ENCODE results near the gene FER.
A peak's percentile ranks its signal among the peaks of the same experiment; 100 is the strongest.

The FER gene

DNA sequence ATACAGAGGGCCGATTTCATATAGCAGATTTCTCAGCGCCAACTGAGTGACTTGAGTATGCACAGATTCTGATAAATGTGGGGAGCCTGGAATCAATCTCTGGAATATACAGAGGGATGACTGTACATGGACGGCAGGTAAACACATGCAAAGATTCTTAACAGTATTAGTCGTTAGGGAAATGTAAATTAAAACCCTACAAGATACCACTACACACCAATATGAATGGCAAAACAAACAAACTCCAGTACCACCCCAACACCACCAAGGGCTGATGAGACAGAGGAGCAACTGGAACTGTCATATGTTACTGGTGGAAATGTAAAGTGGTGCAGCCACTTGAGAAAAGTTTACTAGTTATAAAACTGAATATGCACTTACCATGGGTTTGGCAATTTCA is 8.3 kb upstream of the FER start:
- TF ChIP-seq Cebpa-rat (IDR thresholded peaks at IDR 0.05) = no peak
- Histone ChIP-seq H3K9me3 (replicated peaks in 1 of 11) (no peaks in the 10 kb centered on the region), H3K27me3 (no peaks in the 10 kb centered on the region), H3K4me3 (no peak overlapping the region), H3K4me1 (peaks cover 0 to 6% (median 0%) of the 10 kb centered on the region in 10 experiments; a peak in 2 of 20 replicates), H3K36me3 (no peaks in the 10 kb centered on the region), H3K27ac (no peak overlapping the region), H3K9ac (no peak overlapping the region), H3K4me2 (no peak overlapping the region), H4K20me1 (no peaks in the 10 kb centered on the region)

DNA sequence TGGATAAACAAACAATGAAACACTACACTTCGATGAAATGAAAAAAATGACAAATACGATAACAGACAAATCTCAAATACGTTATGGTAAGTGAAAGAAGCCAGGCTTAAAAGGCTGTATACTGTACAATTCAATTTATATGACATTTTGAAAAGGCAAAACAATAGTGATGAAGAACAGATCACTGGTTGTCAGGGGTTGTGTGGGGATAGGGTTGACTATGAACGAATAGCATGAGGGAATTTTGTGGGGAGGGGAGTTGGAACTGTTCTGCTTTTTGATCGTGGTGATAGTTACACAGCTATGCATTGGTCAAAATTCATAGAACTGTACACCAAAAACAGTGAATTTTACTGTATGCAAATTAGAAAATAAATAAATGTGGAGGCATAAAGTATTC is 7.8 kb upstream of the FER start:
- Histone ChIP-seq H3K4me2 (no peak overlapping the region), H3K4me3 (no peak overlapping the region), H3K9ac (no peak overlapping the region), H3K36me3 (no peaks in the 10 kb centered on the region), H3K4me1 (peaks cover 0 to 6% (median 0%) of the 10 kb centered on the region in 10 experiments; a peak in 2 of 20 replicates), H3K9me3 (replicated peaks in 1 of 11) (no peaks in the 10 kb centered on the region), H3K27ac (no peak overlapping the region), H3K27me3 (no peaks in the 10 kb centered on the region), H4K20me1 (no peaks in the 10 kb centered on the region)
- no peak for TF ChIP-seq Cebpa-rat (IDR thresholded peaks at IDR 0.05)

DNA sequence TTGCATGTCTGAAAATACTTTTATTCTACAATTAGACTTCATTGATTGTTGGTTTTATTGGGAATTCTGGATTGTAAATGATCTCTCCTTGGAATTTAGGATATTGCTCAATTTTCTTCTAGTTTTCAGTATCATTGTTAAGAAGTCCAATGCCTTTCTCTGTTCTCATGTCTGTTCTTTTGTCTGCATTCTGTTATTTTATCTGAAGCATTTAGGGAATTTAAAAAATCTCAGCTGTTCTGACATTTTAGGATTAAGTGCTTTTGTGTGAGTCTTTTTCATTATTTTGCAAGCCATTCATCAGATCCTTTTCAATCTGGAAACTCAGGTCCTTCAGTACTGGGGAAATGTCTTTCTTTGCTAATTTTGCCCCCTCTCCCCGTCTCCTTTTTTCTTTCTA is 4.4 kb upstream of the FER start:
- Histone ChIP-seq H3K9me3 (replicated peaks in 1 of 11) (no peaks in the 10 kb centered on the region), H3K36me3 (no peaks in the 10 kb centered on the region), H3K4me3 (no peak overlapping the region), H4K20me1 (no peaks in the 10 kb centered on the region), H3K9ac (no peak overlapping the region), H3K27me3 (no peaks in the 10 kb centered on the region), H3K27ac (no peak overlapping the region), H3K4me1 (peaks cover 0 to 16% (median 8%) of the 10 kb centered on the region in 10 experiments; a peak in 14 of 20 replicates), H3K4me2 (no peak overlapping the region)
- no peak for TF ChIP-seq Cebpa-rat (IDR thresholded peaks at IDR 0.05)

DNA sequence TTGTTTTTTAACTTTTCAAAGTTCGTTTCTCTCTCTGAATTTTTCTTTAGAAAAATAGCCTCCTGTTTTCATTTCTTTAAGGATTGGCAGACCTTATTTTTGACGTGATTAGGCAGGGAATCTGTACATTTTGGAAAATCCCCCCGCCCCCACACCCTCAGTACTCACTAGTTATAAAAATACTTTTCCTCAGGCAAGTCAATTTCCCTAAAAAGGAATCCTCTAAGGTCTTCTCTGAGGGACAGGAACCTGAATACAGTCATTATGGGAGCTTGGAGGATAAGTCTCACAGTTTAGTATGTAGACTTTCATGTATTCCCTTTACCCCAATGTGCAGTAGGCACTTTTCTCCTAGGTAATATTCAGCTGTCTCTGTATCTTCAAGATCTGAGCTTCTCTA is 3.9 kb upstream of the FER start:
- no peak for TF ChIP-seq Cebpa-rat (IDR thresholded peaks at IDR 0.05)
- Histone ChIP-seq H4K20me1 (no peaks in the 10 kb centered on the region), H3K36me3 (no peaks in the 10 kb centered on the region), H3K4me2 (peak overlapping the region in 1 of 11 experiments; percentile 14; a peak in 1 of 22 replicates), H3K4me3 (no peak overlapping the region), H3K9ac (no peak overlapping the region), H3K27ac (no peak overlapping the region), H3K9me3 (replicated peaks in 1 of 11) (no peaks in the 10 kb centered on the region), H3K4me1 (peaks cover 0 to 16% (median 8%) of the 10 kb centered on the region in 10 experiments; a peak in 14 of 20 replicates), H3K27me3 (no peaks in the 10 kb centered on the region)

DNA sequence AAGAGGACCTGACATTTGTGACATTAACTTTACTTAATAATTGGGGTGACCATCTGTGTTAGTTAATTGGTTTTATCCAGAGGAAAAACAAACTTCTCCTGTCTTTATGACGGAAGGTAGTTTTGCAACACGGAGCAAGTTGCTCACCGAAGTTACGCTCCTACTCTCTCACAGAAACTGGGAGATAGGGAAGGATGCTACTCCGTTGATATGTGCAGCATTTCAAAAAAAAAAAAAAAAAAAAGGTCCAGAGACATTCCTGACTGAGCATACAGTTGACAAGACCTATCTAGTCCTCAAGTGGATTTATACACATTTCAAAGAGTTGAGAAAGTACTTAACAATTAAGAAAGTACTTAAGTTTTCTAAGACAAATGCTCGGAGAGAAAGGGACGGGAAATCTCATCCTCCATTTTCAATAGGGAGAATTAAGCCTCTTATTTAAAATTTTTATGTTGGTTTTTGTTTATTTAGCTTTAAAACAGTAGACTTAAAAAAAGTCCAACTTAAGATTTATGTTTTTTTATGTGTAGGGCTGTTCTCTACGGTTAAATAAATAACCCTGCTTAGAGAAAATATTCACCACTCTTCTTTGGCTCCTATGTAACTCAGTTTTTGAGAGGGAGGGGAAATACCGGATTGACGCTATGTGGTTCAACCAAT is 455 bp upstream of the FER start:
- Histone ChIP-seq H4K20me1 (0 out of 22 replicates have a peak, but pooled peaks cover 0 to 2% (median 0%) of the 10 kb centered on the region in 11 experiments), H3K36me3 (no peaks in the 10 kb centered on the region), H3K4me1 (peaks cover 4 to 32% (median 15%) of the 10 kb centered on the region in 10 experiments; a peak in 18 of 20 replicates), H3K9ac (peak overlapping the region in 10 of 11 experiments; percentile 90 to 98 (median 92); a peak in 14 of 22 replicates), H3K9me3 (replicated peaks in 1 of 11) (no peaks in the 10 kb centered on the region), H3K4me2 (peak overlapping the region; percentile 78 to 94 (median 89)), H3K27ac (peak overlapping the region in 3 of 11 experiments; percentile 90 to 96 (median 91); a peak in 5 of 22 replicates), H3K4me3 (peak overlapping the region; percentile 63 to 94 (median 78); a peak in 19 of 20 replicates), H3K27me3 (no peaks in the 10 kb centered on the region; a peak in 2 of 22 replicates)
- no peak for TF ChIP-seq Cebpa-rat (IDR thresholded peaks at IDR 0.05)

DNA sequence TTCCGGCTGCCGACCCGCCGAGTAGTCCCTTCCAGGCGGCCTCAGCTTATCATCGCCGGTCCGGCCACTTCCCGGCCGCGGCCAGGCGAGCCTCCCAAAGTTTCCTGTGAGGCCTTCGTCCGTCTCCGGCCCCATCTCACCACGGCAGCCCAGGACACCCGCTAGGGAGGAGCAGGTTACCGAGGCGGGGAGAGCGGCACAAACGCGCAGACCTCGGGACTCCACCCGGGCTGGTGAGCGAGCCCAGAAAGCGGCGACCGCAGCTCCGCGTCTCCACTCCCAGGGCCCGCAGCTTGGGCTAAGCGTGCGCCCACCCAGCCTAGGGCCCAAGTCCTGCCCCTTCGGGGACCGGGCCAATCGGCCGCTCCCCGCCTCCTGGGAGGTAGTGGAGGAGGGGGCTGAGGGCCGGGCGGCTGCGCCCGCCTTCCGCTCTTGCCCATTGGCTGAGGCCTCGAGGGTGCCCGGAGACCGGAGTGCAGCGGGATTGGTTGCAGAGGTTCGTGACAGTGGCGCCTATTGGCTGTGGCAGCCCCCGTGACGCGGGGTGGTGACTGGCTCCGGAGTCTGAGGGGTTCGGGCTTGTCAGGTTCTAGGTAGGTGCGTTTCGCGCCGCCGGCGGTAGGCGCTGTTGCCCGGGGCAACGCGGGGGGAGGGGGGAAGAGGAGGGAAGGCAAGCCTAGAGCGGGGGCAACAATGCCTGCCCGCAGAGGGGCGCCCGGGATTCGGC is 867 bp downstream of the FER start:
- Histone ChIP-seq H3K9ac (peak overlapping the region; percentile 90 to 98 (median 92)), H3K36me3 (no peaks in the 10 kb centered on the region), H3K4me3 (peak overlapping the region; percentile 63 to 94 (median 78)), H3K27me3 (no peaks in the 10 kb centered on the region; a peak in 2 of 22 replicates), H3K4me1 (peaks cover 4 to 32% (median 15%) of the 10 kb centered on the region in 10 experiments; a peak in 18 of 20 replicates), H3K9me3 (replicated peaks in 1 of 11) (no peaks in the 10 kb centered on the region), H3K4me2 (peak overlapping the region; percentile 82 to 94 (median 91)), H4K20me1 (0 out of 22 replicates have a peak, but pooled peaks cover 0 to 2% (median 0%) of the 10 kb centered on the region in 11 experiments), H3K27ac (peak overlapping the region; percentile 83 to 97 (median 90))
- TF ChIP-seq Cebpa-rat (IDR thresholded peaks at IDR 0.05) = no peak

DNA sequence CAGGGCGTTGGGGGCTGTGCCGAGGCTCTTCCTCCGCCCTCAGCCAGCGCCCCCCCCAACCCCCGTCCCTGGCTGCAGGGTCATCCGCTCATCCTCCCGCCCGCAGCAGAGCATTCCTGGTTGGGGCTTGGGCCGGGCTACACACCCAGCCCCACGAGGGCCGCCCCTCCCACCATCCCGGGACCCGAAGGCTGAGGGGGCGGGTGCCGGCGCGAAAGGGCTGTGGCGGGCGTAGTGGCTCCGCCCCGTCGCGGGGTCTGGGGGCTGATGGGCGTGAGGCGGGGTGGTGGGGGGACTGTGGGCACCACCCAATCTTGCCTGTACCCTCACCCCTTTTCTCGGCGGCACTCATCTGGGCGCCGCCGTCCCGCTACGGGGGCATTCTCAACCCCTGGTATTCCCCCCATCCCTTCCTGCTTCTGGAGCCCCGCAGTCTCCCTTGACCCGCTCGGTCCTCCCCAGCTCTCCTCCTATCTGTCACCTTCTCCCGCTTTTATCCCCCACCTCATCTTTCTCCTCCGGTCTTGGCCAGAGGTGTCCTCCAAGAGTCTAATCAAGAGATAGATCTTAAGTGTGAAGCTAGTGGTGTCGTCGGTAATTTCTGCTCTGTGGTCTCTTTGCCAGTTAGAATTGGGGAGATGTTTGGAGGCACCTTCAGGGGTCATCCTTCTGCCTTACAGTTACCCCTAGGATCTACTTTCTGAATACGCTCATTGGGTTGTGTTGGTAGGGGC is 1.6 kb downstream of the FER start:
- Histone ChIP-seq H3K36me3 (no peaks in the 10 kb centered on the region), H3K4me1 (peaks cover 4 to 27% (median 15%) of the 10 kb centered on the region in 10 experiments; a peak in 18 of 20 replicates), H3K9ac (peak overlapping the region; percentile 90 to 98 (median 92)), H3K4me2 (peak overlapping the region; percentile 79 to 93 (median 85)), H3K27me3 (no peaks in the 10 kb centered on the region; a peak in 2 of 22 replicates), H4K20me1 (0 out of 22 replicates have a peak, but pooled peaks cover 0 to 2% (median 0%) of the 10 kb centered on the region in 11 experiments), H3K4me3 (peak overlapping the region; percentile 63 to 94 (median 78)), H3K27ac (peak overlapping the region; percentile 41 to 97 (median 90); a peak in 21 of 22 replicates), H3K9me3 (replicated peaks in 1 of 11) (no peaks in the 10 kb centered on the region)
- no peak for TF ChIP-seq Cebpa-rat (IDR thresholded peaks at IDR 0.05)

DNA sequence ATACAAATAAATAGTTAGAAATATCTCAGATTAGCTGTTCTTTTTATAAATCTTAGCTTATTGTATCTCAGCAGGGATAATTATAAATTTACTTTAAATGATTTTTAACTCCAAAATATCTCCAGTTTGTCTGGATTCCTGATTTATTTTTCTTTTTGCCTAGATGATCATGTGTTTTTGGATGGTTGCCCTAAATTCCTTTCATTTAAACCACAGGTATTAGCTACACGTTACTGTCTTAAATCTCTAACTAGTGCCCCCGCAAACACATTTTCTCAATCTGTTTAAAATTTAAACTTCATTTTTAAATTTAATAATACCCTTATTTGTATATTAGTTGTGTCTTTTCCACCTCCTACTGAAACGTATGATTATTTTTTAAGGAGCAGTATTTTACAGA is 5.6 kb downstream of the FER start:
- H3K27ac ChIP-seq = no peak overlapping the region

More for the DNA sequence above, 5.6 kb downstream of the FER start:
- 0 out of 22 replicates have a peak, but pooled peaks cover 0 to under 1% (median 0%) of the 10 kb centered on the region in 11 experiments for H3K9me3 ChIP-seq (replicated peaks in 1 of 11)
- TF ChIP-seq Cebpa-rat (IDR thresholded peaks at IDR 0.05) = no peak
- H3K4me3 ChIP-seq = no peak overlapping the region
- H3K36me3 ChIP-seq = no peaks in the 10 kb centered on the region
- no peaks in the 10 kb centered on the region; a peak in 2 of 22 replicates for H3K27me3 ChIP-seq
- no peak overlapping the region for H3K4me2 ChIP-seq
- no peak overlapping the region for H3K9ac ChIP-seq
- peaks cover 0 to 2% (median 0%) of the 10 kb centered on the region in 11 experiments; a peak in 1 of 22 replicates for H4K20me1 ChIP-seq
- H3K4me1 ChIP-seq = peaks cover 0 to 16% (median 8%) of the 10 kb centered on the region in 10 experiments; a peak in 13 of 20 replicates

All from BLaER1 treated with 17β-estradiol and CSF1 and Interleukin-3, amounts not matched to agents 10 nM and 100 nM (cell line).